Progenitor cell of endocrine pancreas (in vitro differentiated cells): ENCODE measurements around the gene CHN2. TPM values are rescaled to one million over a fixed set of nuclear protein-coding genes. Genes with fewer than 3 reads are reported as not detected.

Experiments
- DNase-seq: peaks from one replicate; pipeline ENCODE4 v3.0.0; 2021; ENCODE audit warnings: low spot score; ENCODE audit not compliant: unreplicated experiment
- H3K27ac Mint-ChIP-seq: 2 replicates; pipeline ENCODE4 v1.8.0; 2021; ENCODE audit warnings: mild to moderate bottlenecking, moderate library complexity, mixed read lengths
- H3K27me3 Mint-ChIP-seq: 2 replicates; pipeline ENCODE4 v1.8.0; 2021; ENCODE audit warnings: mixed read lengths
- H3K36me3 Mint-ChIP-seq: 2 replicates; pipeline ENCODE4 v1.8.0; 2022; ENCODE audit warnings: mixed read lengths; ENCODE audit not compliant: insufficient read depth
- H3K4me1 Mint-ChIP-seq: 2 replicates; pipeline ENCODE4 v1.8.0; 2021; ENCODE audit warnings: low read depth, mixed read lengths
- H3K4me3 Mint-ChIP-seq: 2 replicates; pipeline ENCODE4 v1.8.0; 2021; ENCODE audit warnings: low read depth, mild to moderate bottlenecking, moderate library complexity, mixed read lengths
- H3K9me3 Mint-ChIP-seq: 2 replicates; pipeline ENCODE4 v1.8.0; 2021; ENCODE audit warnings: low read depth, mixed read lengths
- total RNA-seq: library from RNA; stranded (reverse); gene quantifications from 2 replicates; pipeline ENCODE4 v1.2.1, GENCODE V29; 2021
- TF ChIP-seq, protein P1 (sequence below): fragments of 200-600 bp; sonication (generic); IDR thresholded peaks from one replicate; pipeline ENCODE4 v1.5.0; 2021; ENCODE audit warnings: antibody characterized with exemption, mild to moderate bottlenecking; ENCODE audit not compliant: unreplicated experiment

CHN2 gene
- total RNA-seq, 1 donor from 2014 or later: 22.0 TPM

DNA sequence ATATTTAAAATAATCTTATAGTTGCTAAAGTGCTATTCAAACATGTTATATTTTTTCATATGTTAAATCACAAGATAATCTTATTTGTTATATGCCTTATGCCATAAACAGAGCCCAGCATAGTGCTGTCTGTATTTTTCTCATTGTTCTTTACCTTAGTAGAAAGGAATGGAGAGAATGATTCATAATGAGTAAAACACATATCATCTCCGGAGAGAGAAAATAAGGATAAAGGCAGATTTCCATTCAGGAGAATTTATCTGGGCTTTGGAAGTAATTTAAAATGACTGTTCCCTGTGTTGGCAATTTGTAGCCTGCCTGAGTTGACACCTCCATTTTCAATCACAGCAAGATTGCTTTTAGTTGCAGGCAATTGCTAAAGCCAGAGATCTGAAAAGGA lies 30.2 kb downstream of the CHN2 start:
- H3K4me1 Mint-ChIP-seq: peaks cover 4% of the 10 kb centered on the region
- TF ChIP-seq, protein P1, sequence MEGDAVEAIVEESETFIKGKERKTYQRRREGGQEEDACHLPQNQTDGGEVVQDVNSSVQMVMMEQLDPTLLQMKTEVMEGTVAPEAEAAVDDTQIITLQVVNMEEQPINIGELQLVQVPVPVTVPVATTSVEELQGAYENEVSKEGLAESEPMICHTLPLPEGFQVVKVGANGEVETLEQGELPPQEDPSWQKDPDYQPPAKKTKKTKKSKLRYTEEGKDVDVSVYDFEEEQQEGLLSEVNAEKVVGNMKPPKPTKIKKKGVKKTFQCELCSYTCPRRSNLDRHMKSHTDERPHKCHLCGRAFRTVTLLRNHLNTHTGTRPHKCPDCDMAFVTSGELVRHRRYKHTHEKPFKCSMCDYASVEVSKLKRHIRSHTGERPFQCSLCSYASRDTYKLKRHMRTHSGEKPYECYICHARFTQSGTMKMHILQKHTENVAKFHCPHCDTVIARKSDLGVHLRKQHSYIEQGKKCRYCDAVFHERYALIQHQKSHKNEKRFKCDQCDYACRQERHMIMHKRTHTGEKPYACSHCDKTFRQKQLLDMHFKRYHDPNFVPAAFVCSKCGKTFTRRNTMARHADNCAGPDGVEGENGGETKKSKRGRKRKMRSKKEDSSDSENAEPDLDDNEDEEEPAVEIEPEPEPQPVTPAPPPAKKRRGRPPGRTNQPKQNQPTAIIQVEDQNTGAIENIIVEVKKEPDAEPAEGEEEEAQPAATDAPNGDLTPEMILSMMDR: no peak
- H3K4me3 Mint-ChIP-seq: no peak overlapping the region
- no peaks in the 10 kb centered on the region for H3K27me3 Mint-ChIP-seq
- peaks cover 14% of the 10 kb centered on the region for H3K9me3 Mint-ChIP-seq
- peaks cover 15% of the 10 kb centered on the region for H3K36me3 Mint-ChIP-seq
- no peak for DNase-seq
- H3K27ac Mint-ChIP-seq: no peak overlapping the region

DNA sequence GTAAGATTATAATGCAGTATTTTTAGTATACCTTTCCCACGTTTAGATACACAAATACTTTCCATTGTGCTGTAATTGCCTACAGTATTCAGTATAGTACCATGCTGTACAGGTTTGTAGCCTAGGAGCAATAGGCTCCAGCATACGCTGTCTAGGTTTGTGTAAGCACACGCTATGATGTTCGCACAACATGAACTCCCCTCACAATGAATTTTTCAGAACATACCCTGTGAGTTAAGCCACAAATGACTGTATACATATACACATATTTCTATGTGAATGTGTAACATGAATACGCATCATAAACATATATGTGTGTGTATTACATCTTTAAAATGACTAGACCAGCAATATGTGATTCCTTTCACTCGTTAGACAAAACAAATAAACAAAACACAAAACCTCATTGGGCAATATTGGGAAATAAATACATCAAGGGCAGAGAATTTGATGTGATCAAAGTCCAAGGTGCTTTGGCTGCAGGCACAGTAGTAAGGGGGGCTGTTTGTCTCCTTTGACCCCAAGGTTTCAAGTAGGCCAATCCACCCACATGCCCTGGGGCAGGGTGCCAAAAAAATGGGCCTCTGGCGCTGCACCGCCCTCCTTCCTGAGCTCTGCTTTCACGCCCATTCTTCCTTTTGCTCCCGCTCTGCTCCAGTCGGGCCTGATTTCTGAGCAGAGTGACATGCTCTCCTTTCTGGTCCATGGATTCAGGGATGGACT lies 33.9 kb downstream of the CHN2 start:
- Mint-ChIP-seq H3K4me3 (no peak overlapping the region), H3K27me3 (no peaks in the 10 kb centered on the region), H3K9me3 (peaks cover 2% of the 10 kb centered on the region), H3K27ac (no peak overlapping the region), H3K4me1 (peaks cover 20% of the 10 kb centered on the region), H3K36me3 (peaks cover 2% of the 10 kb centered on the region)
- TF ChIP-seq, protein P1: no peak
- DNase-seq: no peak

DNA sequence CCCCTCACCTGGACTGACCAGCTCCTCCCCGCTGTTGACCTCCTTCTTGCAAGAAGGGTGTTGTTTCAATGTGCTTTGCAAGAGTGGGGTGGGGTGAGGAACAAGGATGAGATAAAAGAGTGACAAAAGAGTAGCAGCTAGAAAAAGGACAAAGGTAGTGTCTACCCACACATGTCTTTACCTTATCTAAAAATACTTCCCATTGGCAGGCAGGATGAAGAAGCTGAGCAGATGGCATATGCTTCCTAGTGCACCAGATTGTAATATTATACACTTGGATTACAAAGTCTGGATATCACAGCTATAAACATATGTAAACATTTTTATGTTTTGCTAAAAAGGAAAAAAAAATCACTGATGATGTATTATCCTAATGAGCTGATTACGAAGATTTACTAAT lies 34.5 kb downstream of the CHN2 start:
- Mint-ChIP-seq H3K36me3 (peaks cover 2% of the 10 kb centered on the region), H3K27me3 (no peaks in the 10 kb centered on the region), H3K4me1 (peaks cover 20% of the 10 kb centered on the region), H3K9me3 (peaks cover 3% of the 10 kb centered on the region), H3K27ac (no peak overlapping the region), H3K4me3 (no peak overlapping the region)
- TF ChIP-seq, protein P1: no peak
- no peak for DNase-seq

DNA sequence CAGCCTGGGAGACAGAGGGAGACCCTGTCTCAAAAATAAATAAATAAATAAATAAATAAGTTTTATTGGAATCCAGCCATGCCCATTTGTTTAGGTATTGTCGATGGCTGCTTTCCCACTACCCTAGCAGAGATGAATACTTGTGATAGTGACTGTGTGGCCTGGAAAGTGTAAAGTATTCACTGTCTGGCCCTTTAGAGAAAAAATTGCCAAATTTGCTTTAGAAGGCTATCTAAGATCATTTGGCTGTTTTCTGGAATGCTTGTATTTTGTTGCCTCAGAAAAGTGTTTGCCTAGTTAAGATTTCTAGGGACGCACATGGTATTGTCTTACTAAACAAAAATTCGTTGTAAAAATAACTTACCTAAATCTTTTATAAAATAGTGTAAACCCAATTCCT lies 35.4 kb downstream of the CHN2 start:
- Mint-ChIP-seq H3K9me3 (peaks cover 3% of the 10 kb centered on the region), H3K4me1 (peaks cover 25% of the 10 kb centered on the region), H3K27ac (no peak overlapping the region), H3K4me3 (no peak overlapping the region), H3K36me3 (peaks cover 2% of the 10 kb centered on the region), H3K27me3 (no peaks in the 10 kb centered on the region)
- DNase-seq: no peak
- TF ChIP-seq, protein P1: no peak

DNA sequence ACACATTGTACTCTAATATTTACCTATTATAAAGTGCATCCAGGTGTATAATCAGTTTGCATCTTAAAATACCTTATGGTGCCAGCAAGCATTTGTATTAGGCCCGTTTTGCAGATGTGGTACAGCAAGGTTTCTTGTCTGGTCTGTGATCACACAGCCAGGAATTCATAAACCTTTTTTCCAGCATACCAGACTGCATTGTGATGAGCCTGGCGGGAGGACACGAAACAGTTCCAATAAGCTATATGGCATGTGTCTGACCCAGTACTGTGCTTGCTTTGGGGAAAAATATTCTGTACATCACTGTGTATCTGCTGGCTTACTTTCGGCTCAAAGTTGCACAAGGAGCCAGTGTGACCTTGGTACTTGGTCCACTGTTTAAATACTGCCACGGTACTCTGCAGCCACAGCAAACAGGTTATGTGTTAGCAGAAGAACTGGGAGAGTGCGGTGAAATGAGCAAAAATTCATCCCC lies 36.3 kb downstream of the CHN2 start:
- H3K27me3 Mint-ChIP-seq: no peaks in the 10 kb centered on the region
- H3K4me3 Mint-ChIP-seq: no peak overlapping the region
- H3K4me1 Mint-ChIP-seq: peaks cover 27% of the 10 kb centered on the region
- peaks cover 4% of the 10 kb centered on the region for H3K36me3 Mint-ChIP-seq
- TF ChIP-seq, protein P1: no peak
- H3K9me3 Mint-ChIP-seq: peaks cover 3% of the 10 kb centered on the region
- H3K27ac Mint-ChIP-seq: no peak overlapping the region
- no peak for DNase-seq
